Suppressor macrophage (primary cell): Measurements from ENCODE around the gene CRYBB3.
A peak's percentile ranks its signal among the peaks of the same experiment; 100 is the strongest.
"Not testable (repeated sequence)": the region's sequence is repeated elsewhere in the genome, so short reads cannot be mapped to it uniquely, and the experiment has no call there.

Source experiments
- DNase-seq, 4 experiments: peaks; one replicate each; pipeline ENCODE4 v3.0.0-alpha.2; 2020 to 2022

CRYBB3 gene

GRCh38 chr22:25207553-25208157 is 8.0 kb downstream of the CRYBB3 start:
- no peak for DNase-seq

GRCh38 chr22:25208328-25208727 is 8.7 kb downstream of the CRYBB3 start:
- DNase-seq = no peak

- no peak for DNase-seq
Observed at GRCh38 chr22:25208743-25209505, 9.3 kb downstream of the CRYBB3 start.

GRCh38 chr22:25210793-25211192 is 11.1 kb downstream of the CRYBB3 start:
- no peak for DNase-seq

- DNase-seq = no peak
Observed at GRCh38 chr22:25212337-25212736, 12.7 kb downstream of the CRYBB3 start.

GRCh38 chr22:25213221-25213620 is 13.6 kb downstream of the CRYBB3 start:
- DNase-seq = no peak

GRCh38 chr22:25216230-25216629 is 16.6 kb downstream of the CRYBB3 start:
- no peak for DNase-seq

- no peak for DNase-seq
Observed at GRCh38 chr22:25219211-25219689, 19.6 kb downstream of the CRYBB3 start, which contains the start of gene CRYBB2. Gene CRYBB2 (plus strand): TSS chr22:25219639. CDS start chr22:25221430, 1,791 bp downstream.

GRCh38 chr22:25219948-25220442 is 20.3 kb downstream of the CRYBB3 start:
- no peak for DNase-seq

- DNase-seq = no peak
Observed at GRCh38 chr22:25221790-25222189, 22.1 kb downstream of the CRYBB3 start.

GRCh38 chr22:25223269-25223850 is 23.7 kb downstream of the CRYBB3 start:
- no peak for DNase-seq

- no peak for DNase-seq
Observed at GRCh38 chr22:25228822-25229221, 29.2 kb downstream of the CRYBB3 start.

GRCh38 chr22:25230760-25231159 is 31.1 kb downstream of the CRYBB3 start:
- not testable (repeated sequence) for DNase-seq

GRCh38 chr22:25232301-25232700 is 32.6 kb downstream of the CRYBB3 start:
- no peak for DNase-seq

- not testable (repeated sequence) for DNase-seq
Observed at GRCh38 chr22:25233706-25234105, 34.0 kb downstream of the CRYBB3 start.

- DNase-seq = peak; percentile 58 to 87 (median 66)
Observed at GRCh38 chr22:25235547-25236290, 36.1 kb downstream of the CRYBB3 start.

GRCh38 chr22:25236417-25236816 is 36.8 kb downstream of the CRYBB3 start:
- no peak for DNase-seq

GRCh38 chr22:25237503-25237902 is 37.8 kb downstream of the CRYBB3 start:
- DNase-seq = no peak

- not testable (repeated sequence) for DNase-seq
Observed at GRCh38 chr22:25238058-25238457, 38.4 kb downstream of the CRYBB3 start.

- not testable (repeated sequence) for DNase-seq
Observed at GRCh38 chr22:25255169-25255568, 55.5 kb downstream of the CRYBB3 start.
